Hypothalamus (tissue), 51 donors: ENCODE results near the gene GPR161.

Experiments used
- DNase-seq, 51 donors: peaks; one replicate each; lab custom pipeline; 2025; lab: John Stamatoyannopoulos, UW

Gene GPR161

DNA sequence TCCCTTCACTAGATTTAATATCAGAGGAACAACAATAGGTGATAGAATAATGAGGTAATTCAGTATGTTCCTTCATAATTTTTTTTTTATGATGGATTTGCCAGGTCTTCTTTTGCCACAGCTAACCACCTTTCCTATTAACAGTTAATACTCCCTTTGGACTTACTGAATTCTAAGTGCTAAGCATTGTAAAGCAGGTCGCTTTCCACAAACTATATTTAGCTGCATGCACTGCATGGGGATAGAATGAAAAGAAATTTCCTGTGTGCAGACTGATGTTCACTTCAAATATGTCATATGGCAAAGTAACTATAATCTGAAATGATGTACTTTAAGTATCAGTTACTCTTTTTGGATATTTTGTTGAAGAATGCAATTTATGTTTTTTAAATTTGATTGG is 85.8 kb downstream of the GPR161 start:
- no peak for DNase-seq

DNA sequence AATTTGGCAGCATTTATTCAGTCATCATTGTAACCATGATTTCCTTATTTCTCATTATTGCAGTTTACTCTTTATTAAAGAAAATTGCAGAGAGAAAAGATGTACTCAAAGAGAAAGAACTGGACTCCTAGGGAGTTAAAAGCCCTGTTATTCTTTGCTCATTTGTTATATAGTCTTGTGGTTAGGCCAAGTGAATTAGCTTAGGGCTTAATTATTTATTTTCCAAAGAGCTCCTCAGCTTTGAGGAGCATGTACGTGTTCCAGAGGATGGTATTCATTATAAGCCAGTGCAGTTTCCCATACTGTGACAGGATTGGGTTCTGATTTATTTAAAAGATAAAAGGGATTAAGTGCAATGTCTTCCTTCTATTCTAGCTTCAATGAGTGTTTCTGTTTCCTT is 86.4 kb downstream of the GPR161 start:
- no peak for DNase-seq

DNA sequence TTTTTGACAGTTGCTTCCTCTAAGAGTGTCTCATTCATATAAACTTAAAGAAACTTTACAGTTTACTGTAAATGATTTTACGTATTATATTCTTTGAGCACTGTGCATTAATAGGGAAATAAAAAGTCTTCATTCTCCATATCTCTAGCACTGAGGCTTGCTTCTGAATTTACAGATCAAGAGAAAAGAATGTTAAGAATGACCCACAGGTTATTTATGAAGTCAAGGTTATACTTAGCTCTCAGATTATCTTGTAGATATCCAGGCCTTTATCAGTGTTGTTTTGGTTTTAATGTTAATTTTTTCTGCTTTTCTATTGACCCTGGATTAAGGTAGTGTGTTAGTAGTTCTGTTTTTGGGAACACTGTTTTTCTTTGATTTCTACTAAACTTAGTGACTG is 91.4 kb downstream of the GPR161 start:
- no peak for DNase-seq

DNA sequence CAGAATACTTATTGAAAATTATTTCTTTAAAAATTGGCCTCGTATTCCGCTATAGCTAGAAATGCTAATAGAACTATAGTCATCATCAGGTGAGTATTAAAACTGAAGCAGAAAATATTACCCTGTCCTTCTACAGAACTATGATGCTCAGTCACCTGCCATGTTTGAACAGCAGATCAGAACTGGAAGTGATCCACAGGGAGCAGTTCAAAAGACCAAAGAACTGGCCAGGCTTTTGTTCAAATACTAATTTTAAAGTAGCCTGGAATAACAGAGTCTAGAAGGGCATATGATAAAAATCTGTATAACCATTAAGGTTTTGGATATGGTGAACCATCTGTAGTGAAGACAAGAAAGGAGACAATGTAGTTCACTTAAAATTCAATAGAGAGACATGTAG is 94.4 kb downstream of the GPR161 start:
- DNase-seq = no peak

DNA sequence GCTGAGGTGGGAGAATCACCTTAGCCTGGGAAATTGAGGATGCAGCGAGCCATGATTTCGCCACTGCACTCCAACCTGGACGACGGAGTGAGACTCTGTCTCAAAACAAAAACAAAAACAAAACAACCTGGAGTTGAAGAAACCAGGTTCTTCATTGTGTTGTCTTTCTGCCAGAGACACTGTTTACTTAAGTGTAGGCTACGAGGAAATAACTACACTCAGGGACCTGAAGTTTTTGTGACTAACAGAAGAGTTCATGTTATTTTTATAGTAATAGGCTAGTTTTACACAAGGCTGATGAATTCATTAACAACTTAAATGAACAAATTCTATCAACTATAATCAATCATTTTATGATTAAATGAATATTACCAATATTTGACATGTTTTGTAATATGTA is 101.4 kb downstream of the GPR161 start:
- no peak for DNase-seq

DNA sequence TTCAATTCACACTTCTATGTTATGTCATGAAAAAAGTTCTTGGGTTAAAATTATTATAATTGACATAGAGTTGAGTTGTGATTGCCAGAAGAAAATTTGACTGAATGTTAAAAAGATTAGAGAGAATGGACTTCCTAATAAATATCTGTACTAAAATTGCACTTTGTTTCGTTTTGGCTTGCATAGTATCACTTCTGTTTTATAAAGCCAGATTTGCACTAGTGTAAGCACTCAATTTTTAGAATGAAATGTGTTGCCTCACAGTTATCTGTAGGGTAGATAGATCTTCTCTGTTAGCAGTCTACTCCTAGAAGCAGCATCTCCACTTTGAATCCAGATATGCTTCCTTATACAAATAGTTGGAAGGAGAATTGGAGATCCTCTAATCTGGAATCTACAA is 104.7 kb downstream of the GPR161 start:
- DNase-seq = no peak

DNA sequence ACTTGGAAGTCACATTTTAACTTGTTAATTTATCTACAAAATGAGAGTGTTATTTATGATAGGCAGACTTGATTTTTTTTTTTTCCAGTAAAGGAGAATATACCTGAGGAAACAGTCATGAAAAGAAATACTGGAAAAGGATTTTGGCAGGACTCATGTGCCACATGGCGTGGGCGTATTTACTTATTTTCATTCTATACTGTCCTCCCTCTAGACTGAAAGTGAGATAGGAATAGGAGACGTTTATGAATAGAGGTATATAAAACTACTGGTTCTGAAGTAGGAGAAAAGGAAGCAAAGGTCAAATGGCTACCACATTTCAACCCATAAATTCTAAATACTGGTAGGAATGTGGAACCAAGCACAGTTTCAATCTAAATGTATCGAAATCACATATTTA is 105.1 kb downstream of the GPR161 start:
- DNase-seq = no peak

DNA sequence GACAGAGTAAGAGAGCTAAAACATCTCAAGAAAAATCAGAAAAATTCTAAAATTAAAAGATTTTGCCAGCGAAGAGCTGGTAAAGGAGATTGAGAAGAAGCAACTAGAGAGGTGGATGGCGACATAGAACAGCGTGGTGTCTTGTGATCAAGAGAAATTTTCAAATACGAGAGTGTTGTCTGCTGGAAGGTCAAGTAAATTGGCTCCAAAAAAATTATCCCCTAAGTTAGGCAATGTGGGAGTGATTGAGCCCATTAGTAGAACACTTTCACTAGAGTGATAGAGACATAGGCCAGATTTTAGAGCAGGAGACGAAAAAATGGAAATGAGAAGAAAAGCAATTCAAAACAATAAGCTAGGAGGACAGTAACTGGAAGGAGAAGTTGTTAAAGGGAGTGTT is 105.5 kb downstream of the GPR161 start:
- no peak for DNase-seq
